Activated naive CD4-positive, alpha-beta T cell treated with anti-CD3 and anti-CD28 coated beads for 36 hours (primary cell): ENCODE data around the gene ATP2C1. TPM values are rescaled to one million over a fixed set of nuclear protein-coding genes. Genes with fewer than 3 reads are reported as not detected.

Experiments
- CTCF ChIA-PET: fragments of 350-600 bp; sonication (Branson Sonifier 250); formaldehyde crosslinking; loops from one replicate; lab custom pipeline; 2021; ENCODE audit warnings: antibody characterized with exemption; lab: Charles Lee
- DNase-seq: peaks from one replicate; pipeline ENCODE4 v3.0.0-alpha.2; 2020
- H3K27ac Mint-ChIP-seq: one replicate; pipeline ENCODE4 v1.8.0; 2021; ENCODE audit warnings: mild to moderate bottlenecking, mixed read lengths
- H3K27me3 Mint-ChIP-seq: one replicate; pipeline ENCODE4 v1.8.0; 2021; ENCODE audit warnings: low read depth, mixed read lengths
- H3K36me3 Mint-ChIP-seq: one replicate; pipeline ENCODE4 v1.8.0; 2021; ENCODE audit warnings: low read depth, mixed read lengths
- H3K4me1 Mint-ChIP-seq: one replicate; pipeline ENCODE4 v1.8.0; 2021; ENCODE audit warnings: low read depth, mixed read lengths
- H3K4me3 Mint-ChIP-seq: one replicate; pipeline ENCODE4 v1.8.0; 2021; ENCODE audit warnings: mild to moderate bottlenecking, moderate library complexity, mixed read lengths
- H3K9me3 Mint-ChIP-seq: one replicate; pipeline ENCODE4 v1.8.0; 2021; ENCODE audit warnings: mixed read lengths
- intact Hi-C: fragments of 100-400 bp; cut with micrococcal nuclease; formaldehyde crosslinking; loops from one replicate; pipeline ENCODE4 v1.15.1; 2023
- total RNA-seq, 2 experiments: library from RNA; stranded (reverse); gene quantifications; one replicate each; pipeline ENCODE4 v1.2.3, GENCODE V29; 2021

ATP2C1 gene
- total RNA-seq, 2 experiments from 2014 or later = 41.2 to 44.9 TPM

DNA sequence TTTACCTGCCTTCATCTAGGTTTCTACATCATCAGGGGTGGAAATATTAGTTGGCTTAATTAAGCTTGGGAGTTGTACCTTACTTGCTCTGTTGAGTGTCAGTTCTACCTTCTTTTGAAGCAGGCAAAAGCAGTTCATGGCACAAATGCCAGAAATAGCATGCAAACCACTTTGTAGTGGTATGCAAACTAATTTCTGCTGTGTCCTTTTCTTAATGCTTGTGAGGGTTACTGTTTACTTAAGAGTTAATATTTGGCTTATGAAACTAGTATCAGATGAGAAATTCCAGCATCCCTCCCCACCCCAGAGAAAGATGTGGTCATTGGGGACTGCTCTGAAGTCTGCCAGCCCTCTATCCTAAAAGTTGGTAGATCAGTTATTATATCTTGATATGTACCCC lies 7.1 kb downstream of the ATP2C1 start:
- DNase-seq = no peak
- peaks cover 53% of the 10 kb centered on the region for H3K4me1 Mint-ChIP-seq
- H3K9me3 Mint-ChIP-seq = no peaks in the 10 kb centered on the region
- peaks cover 3% of the 10 kb centered on the region for H3K36me3 Mint-ChIP-seq
- intact Hi-C loops = no loop called here
- H3K27ac Mint-ChIP-seq = no peak overlapping the region
- H3K4me3 Mint-ChIP-seq = no peak overlapping the region
- CTCF ChIA-PET = no interaction called here
- no peaks in the 10 kb centered on the region for H3K27me3 Mint-ChIP-seq

GRCh38 chr3:130901463-130902204 lies 7.8 kb downstream of the ATP2C1 start:
- H3K4me3 Mint-ChIP-seq = no peak overlapping the region

GRCh38 chr3:130903412-130903908 lies 9.6 kb downstream of the ATP2C1 start:
- H3K27me3 Mint-ChIP-seq = no peaks in the 10 kb centered on the region
- intact Hi-C loops = no loop called here
- peaks cover 4% of the 10 kb centered on the region for H3K36me3 Mint-ChIP-seq
- no peaks in the 10 kb centered on the region for H3K9me3 Mint-ChIP-seq
- CTCF ChIA-PET = no interaction called here
- no peak overlapping the region for H3K27ac Mint-ChIP-seq
- H3K4me1 Mint-ChIP-seq = peaks cover 59% of the 10 kb centered on the region
- no peak for DNase-seq
- no peak overlapping the region for H3K4me3 Mint-ChIP-seq

More at GRCh38 chr3:130901463-130902204, 7.8 kb downstream of the ATP2C1 start:
- intact Hi-C loops = no loop called here
- DNase-seq = no peak
- H3K4me1 Mint-ChIP-seq = peaks cover 53% of the 10 kb centered on the region
- H3K36me3 Mint-ChIP-seq = peaks cover 3% of the 10 kb centered on the region
- no peaks in the 10 kb centered on the region for H3K27me3 Mint-ChIP-seq
- no peak overlapping the region for H3K27ac Mint-ChIP-seq
- no peaks in the 10 kb centered on the region for H3K9me3 Mint-ChIP-seq
- CTCF ChIA-PET = no interaction called here

DNA sequence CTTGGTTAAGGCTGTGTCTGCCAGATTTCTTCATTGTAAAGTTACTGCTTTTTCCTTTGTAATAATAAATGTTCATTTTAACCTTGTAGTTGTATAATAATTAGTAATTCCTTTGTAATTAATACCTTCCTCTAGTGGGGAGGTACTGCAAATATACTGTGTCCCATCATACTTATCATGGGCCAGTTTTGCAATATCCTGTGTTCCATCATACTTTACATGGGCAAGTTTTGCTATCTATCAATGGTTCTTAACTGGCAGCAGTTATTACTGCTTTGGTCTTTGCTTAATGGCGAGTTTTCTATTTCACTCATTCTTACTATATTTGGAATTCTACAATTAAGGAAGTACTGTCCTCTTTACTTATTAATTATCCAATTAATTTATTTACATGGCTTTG lies 10.6 kb downstream of the ATP2C1 start:
- peaks cover 61% of the 10 kb centered on the region for H3K4me1 Mint-ChIP-seq
- H3K36me3 Mint-ChIP-seq = peaks cover 4% of the 10 kb centered on the region
- H3K27ac Mint-ChIP-seq = no peak overlapping the region
- H3K27me3 Mint-ChIP-seq = no peaks in the 10 kb centered on the region
- DNase-seq = no peak
- CTCF ChIA-PET = no interaction called here
- intact Hi-C loops = no loop called here
- H3K9me3 Mint-ChIP-seq = no peaks in the 10 kb centered on the region
- no peak overlapping the region for H3K4me3 Mint-ChIP-seq

DNA sequence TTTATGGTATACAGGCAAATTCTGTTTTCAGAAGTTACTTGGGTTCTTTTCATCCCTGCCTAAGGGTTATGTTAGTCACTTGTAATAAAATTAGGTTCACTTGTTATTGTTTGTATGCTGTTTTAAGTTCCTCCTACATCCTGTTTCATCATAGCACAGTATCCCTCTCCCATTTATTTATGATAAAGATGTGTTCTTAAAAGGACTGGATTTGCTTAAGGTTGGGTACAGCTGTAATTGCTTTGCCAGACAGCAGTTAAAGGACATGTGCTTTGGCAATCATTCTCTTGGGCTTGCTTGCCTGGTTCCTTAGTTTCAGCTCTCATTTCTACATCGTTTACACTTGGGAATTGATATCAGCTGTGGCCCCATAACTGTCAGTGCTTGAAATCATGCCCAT lies 11.7 kb downstream of the ATP2C1 start:
- Mint-ChIP-seq H3K27ac (no peak overlapping the region), H3K36me3 (peaks cover 6% of the 10 kb centered on the region), H3K4me3 (no peak overlapping the region), H3K4me1 (peaks cover 61% of the 10 kb centered on the region), H3K9me3 (no peaks in the 10 kb centered on the region), H3K27me3 (no peaks in the 10 kb centered on the region)
- CTCF ChIA-PET = interaction anchor here (0.6 kb wide), 1 partner anchor 28 kb away, joined by 3 read pairs; no protein-coding TSS in a partner anchor
- no peak for DNase-seq
- intact Hi-C loops = no loop called here

GRCh38 chr3:130906374-130906995 lies 12.6 kb downstream of the ATP2C1 start:
- Mint-ChIP-seq H3K9me3 (peaks cover 2% of the 10 kb centered on the region), H3K36me3 (peaks cover 9% of the 10 kb centered on the region), H3K4me3 (no peak overlapping the region), H3K4me1 (peaks cover 53% of the 10 kb centered on the region), H3K27ac (no peak overlapping the region), H3K27me3 (no peaks in the 10 kb centered on the region)
- no peak for DNase-seq
- CTCF ChIA-PET = no interaction called here
- intact Hi-C loops = no loop called here

DNA sequence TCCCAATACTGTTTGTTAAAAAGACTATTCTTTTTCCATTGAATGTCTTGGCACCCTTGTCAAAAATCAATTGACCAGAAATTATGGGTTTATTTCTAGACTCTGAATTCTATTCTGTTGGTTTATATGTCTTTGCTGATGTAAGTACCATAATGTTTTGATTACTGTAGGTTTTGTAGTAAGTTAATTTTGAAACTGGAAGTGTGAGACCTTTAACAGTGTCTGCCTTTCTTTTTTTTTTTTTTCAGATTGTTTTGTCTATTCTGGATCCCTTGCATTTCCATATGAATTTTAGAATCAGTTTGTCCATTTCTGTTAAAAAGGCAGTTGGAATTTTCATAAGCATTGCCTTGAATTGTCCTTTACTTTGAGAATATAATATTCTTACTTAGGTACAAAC lies 13.6 kb downstream of the ATP2C1 start:
- peaks cover 2% of the 10 kb centered on the region for H3K9me3 Mint-ChIP-seq
- peaks cover 47% of the 10 kb centered on the region for H3K4me1 Mint-ChIP-seq
- peaks cover 9% of the 10 kb centered on the region for H3K36me3 Mint-ChIP-seq
- CTCF ChIA-PET = no interaction called here
- no peak overlapping the region for H3K27ac Mint-ChIP-seq
- DNase-seq = no peak
- intact Hi-C loops = no loop called here
- no peaks in the 10 kb centered on the region for H3K27me3 Mint-ChIP-seq
- H3K4me3 Mint-ChIP-seq = no peak overlapping the region

DNA sequence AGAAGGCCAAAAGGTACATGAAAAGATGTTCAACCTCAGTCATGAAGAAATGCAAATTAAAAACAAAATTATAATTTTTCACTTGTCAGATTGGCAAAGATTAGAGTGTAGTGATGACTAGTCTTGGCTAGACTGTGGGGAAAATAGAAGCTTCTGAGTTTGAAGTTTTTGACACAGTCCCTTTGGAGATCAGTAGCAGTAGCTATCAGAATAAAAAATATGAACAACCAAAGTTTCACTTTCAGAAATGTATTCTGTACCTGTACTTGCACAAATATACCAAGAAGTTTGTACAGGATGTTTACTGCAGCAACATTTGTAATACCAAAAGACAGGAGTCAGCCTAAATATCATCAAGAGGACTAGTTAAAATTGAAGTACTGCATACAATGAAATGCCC lies 14.1 kb downstream of the ATP2C1 start:
- no peak for DNase-seq
- H3K36me3 Mint-ChIP-seq = peaks cover 9% of the 10 kb centered on the region
- H3K9me3 Mint-ChIP-seq = peaks cover 2% of the 10 kb centered on the region
- H3K4me1 Mint-ChIP-seq = peaks cover 44% of the 10 kb centered on the region
- CTCF ChIA-PET = interaction anchor here (0.6 kb wide), 1 partner anchor 15 kb away, joined by 3 read pairs; no protein-coding TSS in a partner anchor
- H3K4me3 Mint-ChIP-seq = no peak overlapping the region
- intact Hi-C loops = loop anchor here (1.0 kb wide), 2 partner anchors 15 to 58 kb away; no protein-coding TSS in a partner anchor
- no peaks in the 10 kb centered on the region for H3K27me3 Mint-ChIP-seq
- no peak overlapping the region for H3K27ac Mint-ChIP-seq

- Mint-ChIP-seq H3K27me3 (no peaks in the 10 kb centered on the region), H3K36me3 (peaks cover 28% of the 10 kb centered on the region), H3K9me3 (peaks cover 2% of the 10 kb centered on the region), H3K27ac (no peak overlapping the region), H3K4me1 (peaks cover 23% of the 10 kb centered on the region), H3K4me3 (no peak overlapping the region)
- no peak for DNase-seq
- intact Hi-C loops = no loop called here
- CTCF ChIA-PET = interaction anchor here (0.5 to 1.0 kb wide), 4 partner anchors 10 to 72 kb away, joined by 3 read pairs; no protein-coding TSS in a partner anchor
Observed at GRCh38 chr3:130915567-130916292, 21.8 kb downstream of the ATP2C1 start.

- Mint-ChIP-seq H3K27ac (no peak overlapping the region), H3K4me1 (peaks cover 23% of the 10 kb centered on the region), H3K9me3 (no peaks in the 10 kb centered on the region), H3K27me3 (no peaks in the 10 kb centered on the region), H3K4me3 (no peak overlapping the region), H3K36me3 (peaks cover 25% of the 10 kb centered on the region)
- intact Hi-C loops = no loop called here
- no peak for DNase-seq
- CTCF ChIA-PET = interaction anchor here (0.5 to 1.0 kb wide), 2 partner anchors 13 to 73 kb away, joined by 3 read pairs; no protein-coding TSS in a partner anchor
Observed at GRCh38 chr3:130916507-130917167, 22.8 kb downstream of the ATP2C1 start.

DNA sequence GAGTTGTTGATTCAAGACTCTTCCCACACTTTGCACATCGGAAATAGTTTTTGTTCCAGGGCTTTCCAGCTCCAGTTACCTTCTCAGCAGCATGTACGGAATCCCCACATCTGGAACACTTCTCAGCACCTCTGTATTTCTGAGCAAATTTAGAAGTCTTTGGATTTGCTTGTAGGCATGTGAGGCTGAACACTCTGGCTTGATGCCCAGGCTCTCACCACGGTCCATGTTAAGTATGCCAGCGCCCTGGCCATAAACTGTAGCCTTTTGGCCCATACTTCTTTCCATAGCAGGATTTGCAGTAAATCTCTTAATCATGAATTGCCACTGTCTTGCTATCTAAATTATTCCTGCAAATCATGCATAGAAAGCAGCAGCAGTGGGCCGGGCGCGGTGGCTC lies 24.4 kb downstream of the ATP2C1 start:
- H3K4me3 Mint-ChIP-seq = no peak overlapping the region
- H3K36me3 Mint-ChIP-seq = peaks cover 25% of the 10 kb centered on the region
- no peak overlapping the region for H3K27ac Mint-ChIP-seq
- H3K9me3 Mint-ChIP-seq = no peaks in the 10 kb centered on the region
- CTCF ChIA-PET = no interaction called here
- no peak for DNase-seq
- no peaks in the 10 kb centered on the region for H3K27me3 Mint-ChIP-seq
- peaks cover 30% of the 10 kb centered on the region for H3K4me1 Mint-ChIP-seq
- intact Hi-C loops = no loop called here

DNA sequence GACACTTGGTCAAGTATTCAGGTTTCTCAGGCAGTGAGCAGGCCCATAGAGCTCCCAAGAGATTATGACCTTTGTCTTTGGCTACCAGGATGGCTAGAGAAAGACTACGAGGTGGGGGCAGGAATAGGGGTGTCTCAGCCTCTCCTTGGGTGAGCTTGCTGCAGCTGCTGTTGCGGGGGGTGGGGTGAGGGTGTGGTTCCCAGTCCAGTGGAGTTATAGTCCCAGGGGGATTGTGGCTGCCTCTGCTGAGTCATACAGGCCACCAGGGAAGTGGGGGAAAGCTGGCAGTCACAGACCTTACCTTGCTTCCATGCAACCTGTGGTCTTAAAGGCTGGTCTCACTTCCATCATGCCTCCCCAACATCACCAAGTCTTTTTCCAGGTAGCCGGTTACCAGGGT lies 31.7 kb downstream of the ATP2C1 start:
- intact Hi-C loops = no loop called here
- H3K4me1 Mint-ChIP-seq = peaks cover 33% of the 10 kb centered on the region
- H3K27me3 Mint-ChIP-seq = no peaks in the 10 kb centered on the region
- no peak overlapping the region for H3K27ac Mint-ChIP-seq
- no peak for DNase-seq
- H3K9me3 Mint-ChIP-seq = peaks cover 7% of the 10 kb centered on the region
- H3K4me3 Mint-ChIP-seq = no peak overlapping the region
- peaks cover 15% of the 10 kb centered on the region for H3K36me3 Mint-ChIP-seq
- CTCF ChIA-PET = interaction anchor here (1.1 kb wide), 2 partner anchors 10 to 32 kb away, joined by 3 read pairs; partner anchors contain the start of gene ATP2C1
